ENCODE results near the gene DNASE2.

The DNASE2 gene

DNA sequence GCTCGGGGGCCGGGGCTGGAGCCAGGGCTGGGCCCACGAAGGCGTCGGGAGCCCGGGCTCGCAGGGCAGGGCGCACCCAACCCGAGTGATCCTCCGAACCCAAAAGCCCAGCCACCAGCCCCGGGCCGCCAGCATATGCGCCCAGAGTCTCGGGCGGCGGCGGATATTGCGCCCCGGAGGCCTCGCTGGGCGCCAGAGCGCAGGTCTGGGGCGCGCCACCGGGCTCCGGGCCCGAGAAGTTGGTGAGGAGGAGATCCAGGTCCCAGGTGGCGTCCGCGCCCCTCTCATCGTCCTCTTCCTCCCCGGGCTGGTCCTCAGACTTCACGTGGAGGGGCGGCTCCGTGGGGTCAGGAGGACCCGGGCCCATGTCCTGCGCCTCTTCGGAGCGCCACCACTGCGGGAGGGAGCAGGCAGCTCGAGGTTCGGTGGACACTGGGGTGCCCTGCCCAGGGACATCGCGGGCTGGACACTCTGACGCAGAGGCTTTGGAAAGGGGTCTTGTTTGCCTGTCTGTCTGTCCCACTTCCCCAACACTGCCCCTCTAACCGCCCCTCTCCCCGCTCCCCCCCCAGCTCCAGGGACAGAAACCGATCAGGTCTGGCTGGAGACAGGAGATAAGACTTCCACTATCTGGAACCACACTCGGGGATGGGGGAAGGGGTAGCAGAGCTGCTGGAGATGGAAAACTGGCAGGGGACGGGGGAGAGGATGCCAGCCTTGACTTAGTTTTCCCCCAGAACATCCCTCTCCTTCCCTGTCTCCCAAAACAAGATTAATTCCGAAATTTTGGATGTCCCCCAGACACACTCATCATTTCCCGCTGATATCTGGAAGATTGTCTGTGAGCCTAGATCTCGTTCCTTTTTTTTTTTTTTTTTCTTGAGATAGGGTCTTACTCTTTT, 4.8 kb upstream of the DNASE2 start:
- no peak for DNase-seq (ENCODE audit: low read depth)
- TF ChIP-seq, protein P1, sequence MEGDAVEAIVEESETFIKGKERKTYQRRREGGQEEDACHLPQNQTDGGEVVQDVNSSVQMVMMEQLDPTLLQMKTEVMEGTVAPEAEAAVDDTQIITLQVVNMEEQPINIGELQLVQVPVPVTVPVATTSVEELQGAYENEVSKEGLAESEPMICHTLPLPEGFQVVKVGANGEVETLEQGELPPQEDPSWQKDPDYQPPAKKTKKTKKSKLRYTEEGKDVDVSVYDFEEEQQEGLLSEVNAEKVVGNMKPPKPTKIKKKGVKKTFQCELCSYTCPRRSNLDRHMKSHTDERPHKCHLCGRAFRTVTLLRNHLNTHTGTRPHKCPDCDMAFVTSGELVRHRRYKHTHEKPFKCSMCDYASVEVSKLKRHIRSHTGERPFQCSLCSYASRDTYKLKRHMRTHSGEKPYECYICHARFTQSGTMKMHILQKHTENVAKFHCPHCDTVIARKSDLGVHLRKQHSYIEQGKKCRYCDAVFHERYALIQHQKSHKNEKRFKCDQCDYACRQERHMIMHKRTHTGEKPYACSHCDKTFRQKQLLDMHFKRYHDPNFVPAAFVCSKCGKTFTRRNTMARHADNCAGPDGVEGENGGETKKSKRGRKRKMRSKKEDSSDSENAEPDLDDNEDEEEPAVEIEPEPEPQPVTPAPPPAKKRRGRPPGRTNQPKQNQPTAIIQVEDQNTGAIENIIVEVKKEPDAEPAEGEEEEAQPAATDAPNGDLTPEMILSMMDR (IDR thresholded peaks at IDR 0.05; ENCODE audit: control insufficient read depth, extremely low read depth, insufficient read depth) = no peak
- peak overlapping the region; percentile 51 for H3K4me3 ChIP-seq (ENCODE audit: low read depth, low read length)

DNA sequence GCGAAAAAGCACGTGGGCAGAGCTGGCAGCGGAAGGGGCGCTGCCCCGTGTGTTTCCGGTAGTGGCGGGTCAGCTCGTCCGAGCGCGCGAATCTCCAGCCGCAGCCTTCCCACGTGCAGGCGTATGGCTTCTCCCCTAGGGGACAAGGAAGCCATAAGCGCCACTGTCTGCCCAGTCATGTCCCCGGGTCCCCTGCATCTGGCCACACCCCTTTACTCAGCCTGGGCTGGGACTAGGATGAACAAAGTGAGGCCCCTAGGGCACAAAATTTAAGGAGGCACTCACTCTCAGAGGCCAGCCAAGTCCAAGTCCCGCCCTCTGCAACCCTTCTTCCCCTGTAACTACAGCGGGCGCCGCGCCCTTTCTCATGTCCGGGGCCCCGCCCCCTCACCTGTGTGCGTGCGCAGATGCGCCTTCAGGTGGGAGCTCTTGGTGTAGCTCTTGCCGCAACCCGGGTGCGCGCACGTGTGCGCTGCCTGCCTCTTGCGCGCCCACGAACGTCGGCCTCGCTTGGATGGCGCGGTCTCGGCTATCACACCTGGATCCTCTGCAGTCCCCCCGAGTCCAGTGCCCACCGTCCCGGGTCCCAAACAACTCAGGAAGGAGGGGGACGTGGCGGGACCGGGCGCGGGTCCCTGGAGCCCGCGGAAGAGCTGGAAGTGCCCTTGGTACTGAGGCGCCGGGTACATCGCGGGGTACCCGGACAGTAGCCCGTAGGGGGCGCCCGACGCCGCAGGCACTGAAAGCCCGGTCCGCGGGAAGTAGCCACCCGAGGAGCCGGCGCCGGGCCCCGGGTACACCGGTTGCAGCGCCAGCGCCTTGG, 3.9 kb upstream of the DNASE2 start:
- H3K4me3 ChIP-seq (ENCODE audit: low read depth, low read length) = peak overlapping the region; percentile 51
- TF ChIP-seq, protein P1 (IDR thresholded peaks at IDR 0.05; ENCODE audit: control insufficient read depth, extremely low read depth, insufficient read depth) = peak; percentile 58
- DNase-seq (ENCODE audit: low read depth) = peak; percentile 79

DNA sequence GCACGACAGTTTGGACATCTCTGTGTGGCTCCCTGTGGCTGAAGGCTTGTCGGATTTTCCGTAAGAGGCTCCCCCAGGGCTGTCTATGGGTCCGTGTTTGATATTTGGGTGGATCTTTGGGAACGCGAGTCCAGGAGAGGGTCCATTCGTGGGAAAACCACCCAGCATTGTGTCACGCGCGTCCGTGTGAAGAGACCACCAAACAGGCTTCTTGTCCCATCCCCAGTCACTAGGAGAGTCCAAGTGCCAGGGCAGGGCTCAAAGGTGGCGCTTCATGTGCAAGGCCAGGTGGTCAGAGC, 3.3 kb upstream of the DNASE2 start:
- TF ChIP-seq, protein P1 (IDR thresholded peaks at IDR 0.05; ENCODE audit: control insufficient read depth, extremely low read depth, insufficient read depth) = no peak
- DNase-seq (ENCODE audit: low read depth) = no peak
- peak overlapping the region; percentile 51; the same call in 1 of the 2 replicates for H3K4me3 ChIP-seq (ENCODE audit: low read depth, low read length)

DNA sequence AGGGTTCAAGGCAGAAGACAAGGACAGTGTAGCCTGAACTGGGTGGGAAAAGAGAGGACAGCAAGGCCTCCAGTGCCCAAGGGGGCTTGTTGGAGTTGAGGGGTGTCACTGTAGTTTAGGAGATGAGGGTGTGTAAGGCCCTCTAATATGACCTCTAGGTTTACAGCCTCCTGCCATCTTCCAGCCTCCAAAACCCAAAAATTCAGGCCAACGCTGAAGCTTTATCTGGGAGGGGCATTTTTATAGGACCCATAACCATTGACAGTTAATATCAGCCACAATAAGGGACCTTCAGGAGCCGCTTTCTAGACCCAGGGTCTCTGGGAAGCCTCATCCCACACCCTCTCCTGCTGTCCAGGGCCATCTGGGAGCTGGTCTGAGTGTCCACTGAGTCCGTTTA, 3.0 kb upstream of the DNASE2 start:
- no peak overlapping the region for H3K4me3 ChIP-seq (ENCODE audit: low read depth, low read length)
- TF ChIP-seq, protein P1 (IDR thresholded peaks at IDR 0.05; ENCODE audit: control insufficient read depth, extremely low read depth, insufficient read depth) = no peak
- no peak for DNase-seq (ENCODE audit: low read depth)

DNA sequence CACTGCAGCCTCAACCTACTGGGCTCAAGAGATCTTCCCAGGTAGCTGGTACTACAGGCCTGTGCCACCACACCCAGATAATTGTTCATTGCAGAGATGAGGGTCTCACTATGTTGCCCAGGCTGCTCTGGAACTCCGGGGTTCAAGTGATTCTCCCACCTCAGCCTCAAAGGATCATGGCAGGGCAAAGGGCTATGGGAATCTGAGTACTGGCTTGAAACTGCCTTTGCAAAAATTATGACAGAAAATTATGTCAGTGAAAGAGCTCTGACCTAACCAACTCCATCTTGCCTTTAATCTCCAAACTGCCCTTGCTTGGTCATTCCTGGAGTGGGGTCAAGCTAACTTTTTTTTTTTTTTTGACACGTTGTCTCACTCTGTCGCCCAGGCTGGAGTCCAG, 1.3 kb upstream of the DNASE2 start:
- DNase-seq (ENCODE audit: low read depth) = no peak
- H3K4me3 ChIP-seq (ENCODE audit: low read depth, low read length) = no peak overlapping the region
- TF ChIP-seq, protein P1 (IDR thresholded peaks at IDR 0.05; ENCODE audit: control insufficient read depth, extremely low read depth, insufficient read depth) = no peak

DNA sequence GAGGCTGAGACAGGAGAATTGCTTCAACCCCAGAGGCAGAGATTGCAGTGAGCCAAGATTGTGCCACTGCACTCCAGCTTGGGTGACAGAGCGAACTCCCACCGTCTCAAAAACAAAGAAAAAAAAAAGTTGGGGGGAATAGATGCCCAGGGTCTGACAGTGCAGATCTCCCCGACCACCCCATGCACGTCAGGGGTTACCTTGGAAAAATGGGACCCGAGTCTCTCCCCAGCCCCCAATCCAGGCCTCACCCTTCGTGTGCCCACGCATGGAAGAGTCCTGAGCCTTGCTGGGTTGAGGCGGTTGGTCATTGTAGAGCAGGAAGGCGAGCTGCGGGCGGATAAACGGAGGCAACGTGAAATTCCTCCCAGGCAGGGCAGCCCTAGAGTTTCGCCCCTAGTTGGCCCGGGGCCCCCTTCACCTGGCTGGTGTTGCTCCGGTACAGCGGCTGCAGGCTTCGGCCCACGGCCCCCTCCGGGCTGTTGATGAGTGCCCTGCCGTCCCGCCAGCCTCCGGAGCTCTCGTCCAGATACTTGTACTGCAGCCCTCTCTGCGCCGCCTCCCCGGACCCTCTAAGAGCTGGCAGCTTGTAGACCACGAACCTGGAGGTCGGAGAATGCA, 588 bp downstream of the DNASE2 start:
- no peak for DNase-seq (ENCODE audit: low read depth)
- TF ChIP-seq, protein P1 (IDR thresholded peaks at IDR 0.05; ENCODE audit: control insufficient read depth, extremely low read depth, insufficient read depth) = no peak

More for the DNA sequence above, 588 bp downstream of the DNASE2 start:
- peak overlapping the region; percentile 96 for H3K4me3 ChIP-seq (ENCODE audit: low read depth, low read length)

Measured in LNCaP clone FGC (cell line).